ENCODE results near the gene TCF12.

TCF12 gene

DNA sequence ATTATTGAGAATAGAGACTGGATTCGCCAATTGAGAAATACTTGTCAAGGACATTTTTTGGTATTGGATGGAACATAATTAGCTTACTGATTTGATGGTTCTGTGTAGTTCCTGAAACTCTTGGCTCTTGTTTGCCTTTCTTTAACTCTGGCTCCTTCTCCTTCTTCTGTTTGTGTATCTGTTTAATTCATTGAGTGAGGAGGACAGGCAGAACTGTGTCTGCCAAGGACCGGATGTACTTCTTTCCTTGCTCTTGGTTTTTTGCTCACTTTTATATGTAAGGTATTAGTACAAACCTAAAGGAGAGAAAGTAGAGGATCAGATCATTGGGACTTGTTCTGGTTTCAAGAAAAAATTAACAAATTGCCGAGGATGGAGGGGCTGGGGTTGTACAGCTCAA is 48.9 kb downstream of the TCF12 start:
- no peak overlapping the region for H4K91ac ChIP-seq (ENCODE audit: low read depth, low read length, poor library complexity)
- no peak overlapping the region for H4K8ac ChIP-seq (ENCODE audit: low read depth, low read length)
- no peaks in the 10 kb centered on the region for H3K79me1 ChIP-seq (ENCODE audit: low read depth, low read length)
- H2BK120ac ChIP-seq (ENCODE audit: low read depth, low read length), result no peak overlapping the region
- no peak overlapping the region for H2AFZ ChIP-seq (ENCODE audit: low read length)
- no peak overlapping the region for H3K18ac ChIP-seq (ENCODE audit: low read length)
- H2BK5ac ChIP-seq (ENCODE audit: low read length), result no peak overlapping the region
- no peak overlapping the region for H3K9ac ChIP-seq (ENCODE audit: low read depth, low read length, poor library complexity)
- no peak overlapping the region for H3K23ac ChIP-seq (ENCODE audit: low read depth, low read length, poor library complexity)
- H3K36me3 ChIP-seq (replicated peaks in 1 of 2; ENCODE audit: control insufficient read depth in 2 of 2, insufficient read depth in 2 of 2, low read length in 2 of 2), result no peaks in the 10 kb centered on the region
- H2AK5ac ChIP-seq (ENCODE audit: low read depth, low read length), result no peak overlapping the region
- no peak overlapping the region for H3K4ac ChIP-seq (ENCODE audit: low read length)
- no peak overlapping the region for H3K14ac ChIP-seq (ENCODE audit: low read length)
- no peak overlapping the region for H3K4me3 ChIP-seq (ENCODE audit: low read length in 2 of 2)
- no peaks in the 10 kb centered on the region for H3K27me3 ChIP-seq (ENCODE audit: control insufficient read depth in 3 of 3, insufficient read depth in 3 of 3, low read depth in 1 of 3, low read length in 3 of 3)
- no CpG with 5 or more reads among the region's 3 CpGs for WGBS, 2 donors (ENCODE audit: extremely low coverage in 2 of 2, insufficient read length in 2 of 2, insufficient replicate concordance in 1 of 2)
- no peak overlapping the region for H2BK12ac ChIP-seq (ENCODE audit: low read length)
- H3K4me1 ChIP-seq (ENCODE audit: control insufficient read depth in 2 of 2, insufficient read depth in 1 of 2, low read depth in 1 of 2, low read length in 2 of 2), result peaks cover 10 to 14% of the 10 kb centered on the region in 2 donors
- H2BK15ac ChIP-seq (ENCODE audit: low read length), result no peak overlapping the region
- H3K27ac ChIP-seq (replicated peaks; ENCODE audit: low read length), result no peak overlapping the region
- no peak overlapping the region for H3K4me2 ChIP-seq (ENCODE audit: insufficient read depth, low read length, poor library complexity, severe bottlenecking)
- no peaks in the 10 kb centered on the region for H3K9me3 ChIP-seq (replicated peaks in 1 of 2; ENCODE audit: control insufficient read depth in 2 of 2, insufficient read depth in 1 of 2, low read depth in 1 of 2, low read length in 2 of 2)
- DNase-seq (ENCODE audit: low spot score), result no peak

DNA sequence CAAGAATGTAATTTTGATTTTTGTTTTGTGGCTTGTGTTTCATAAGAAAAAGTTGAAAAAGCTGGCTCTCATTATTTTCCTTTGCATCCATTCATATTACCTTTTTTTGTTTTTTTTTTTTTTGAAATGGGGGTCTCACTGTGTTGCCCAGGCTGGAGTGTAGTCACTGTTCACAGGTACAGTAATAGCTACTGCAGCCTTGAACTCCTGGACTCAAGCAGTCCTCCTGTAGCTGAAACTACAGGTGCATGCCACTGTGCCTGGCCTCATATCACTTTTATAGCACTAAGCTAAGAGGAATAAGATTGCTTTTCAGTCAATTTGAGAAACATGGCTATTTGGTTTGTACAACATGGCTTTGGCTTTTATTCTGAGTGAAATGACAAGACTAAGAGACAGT is 49.8 kb downstream of the TCF12 start:
- Histone ChIP-seq H2BK120ac (ENCODE audit: low read depth, low read length) (no peak overlapping the region), H3K4me1 (ENCODE audit: control insufficient read depth in 2 of 2, insufficient read depth in 1 of 2, low read depth in 1 of 2, low read length in 2 of 2) (peaks cover 7 to 14% of the 10 kb centered on the region in 2 donors), H3K9me3 (replicated peaks in 1 of 2; ENCODE audit: control insufficient read depth in 2 of 2, insufficient read depth in 1 of 2, low read depth in 1 of 2, low read length in 2 of 2) (no peaks in the 10 kb centered on the region), H3K27ac (replicated peaks; ENCODE audit: low read length) (no peak overlapping the region), H2AK5ac (ENCODE audit: low read depth, low read length) (no peak overlapping the region), H2BK12ac (ENCODE audit: low read length) (no peak overlapping the region), H3K14ac (ENCODE audit: low read length) (no peak overlapping the region), H3K18ac (ENCODE audit: low read length) (no peak overlapping the region), H3K79me1 (ENCODE audit: low read depth, low read length) (no peaks in the 10 kb centered on the region), H4K8ac (ENCODE audit: low read depth, low read length) (no peak overlapping the region), H3K27me3 (ENCODE audit: control insufficient read depth in 3 of 3, insufficient read depth in 3 of 3, low read depth in 1 of 3, low read length in 3 of 3) (no peaks in the 10 kb centered on the region), H2BK15ac (ENCODE audit: low read length) (no peak overlapping the region), H2BK5ac (ENCODE audit: low read length) (no peak overlapping the region), H3K4me2 (ENCODE audit: insufficient read depth, low read length, poor library complexity, severe bottlenecking) (no peak overlapping the region), H3K9ac (ENCODE audit: low read depth, low read length, poor library complexity) (no peak overlapping the region), H3K23ac (ENCODE audit: low read depth, low read length, poor library complexity) (no peak overlapping the region), H2AFZ (ENCODE audit: low read length) (no peak overlapping the region), H3K4ac (ENCODE audit: low read length) (no peak overlapping the region), H3K4me3 (ENCODE audit: low read length in 2 of 2) (no peak overlapping the region), H3K36me3 (replicated peaks in 1 of 2; ENCODE audit: control insufficient read depth in 2 of 2, insufficient read depth in 2 of 2, low read length in 2 of 2) (no peaks in the 10 kb centered on the region), H4K91ac (ENCODE audit: low read depth, low read length, poor library complexity) (no peak overlapping the region)
- DNase-seq (ENCODE audit: low spot score), result no peak

DNA sequence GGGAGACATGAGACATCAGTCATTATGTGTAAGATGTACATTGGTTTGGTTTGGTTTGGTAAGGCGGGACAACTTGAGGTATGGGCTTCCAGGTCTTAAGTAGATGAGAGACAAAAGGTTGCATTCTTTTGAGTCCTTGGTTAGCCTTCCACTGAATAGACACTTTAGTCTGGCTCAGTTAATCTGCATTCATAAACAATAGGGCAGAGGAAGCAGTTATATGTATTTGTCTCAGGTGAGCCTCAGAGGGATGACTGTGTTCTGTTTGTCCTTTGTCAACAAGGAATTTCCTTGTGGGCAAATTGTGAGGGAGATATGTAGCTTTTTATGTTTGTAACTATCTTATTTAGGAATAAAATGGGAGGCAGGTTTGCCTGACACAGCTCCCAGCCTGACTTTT is 50.4 kb downstream of the TCF12 start:
- Histone ChIP-seq H2AK5ac (ENCODE audit: low read depth, low read length) (no peak overlapping the region), H2BK120ac (ENCODE audit: low read depth, low read length) (no peak overlapping the region), H2BK5ac (ENCODE audit: low read length) (no peak overlapping the region), H2BK15ac (ENCODE audit: low read length) (no peak overlapping the region), H2AFZ (ENCODE audit: low read length) (no peak overlapping the region), H3K18ac (ENCODE audit: low read length) (no peak overlapping the region), H4K8ac (ENCODE audit: low read depth, low read length) (no peak overlapping the region), H3K4me2 (ENCODE audit: insufficient read depth, low read length, poor library complexity, severe bottlenecking) (no peak overlapping the region), H3K4me3 (ENCODE audit: low read length in 2 of 2) (no peak overlapping the region), H3K4ac (ENCODE audit: low read length) (no peak overlapping the region), H3K27ac (replicated peaks; ENCODE audit: low read length) (no peak overlapping the region), H3K9ac (ENCODE audit: low read depth, low read length, poor library complexity) (no peak overlapping the region), H3K79me1 (ENCODE audit: low read depth, low read length) (no peaks in the 10 kb centered on the region), H2BK12ac (ENCODE audit: low read length) (no peak overlapping the region), H3K36me3 (replicated peaks in 1 of 2; ENCODE audit: control insufficient read depth in 2 of 2, insufficient read depth in 2 of 2, low read length in 2 of 2) (no peaks in the 10 kb centered on the region), H4K91ac (ENCODE audit: low read depth, low read length, poor library complexity) (no peak overlapping the region), H3K14ac (ENCODE audit: low read length) (no peak overlapping the region), H3K4me1 (ENCODE audit: control insufficient read depth in 2 of 2, insufficient read depth in 1 of 2, low read depth in 1 of 2, low read length in 2 of 2) (peaks cover 2 to 11% of the 10 kb centered on the region in 2 donors), H3K27me3 (ENCODE audit: control insufficient read depth in 3 of 3, insufficient read depth in 3 of 3, low read depth in 1 of 3, low read length in 3 of 3) (no peaks in the 10 kb centered on the region), H3K9me3 (replicated peaks in 1 of 2; ENCODE audit: control insufficient read depth in 2 of 2, insufficient read depth in 1 of 2, low read depth in 1 of 2, low read length in 2 of 2) (no peaks in the 10 kb centered on the region), H3K23ac (ENCODE audit: low read depth, low read length, poor library complexity) (no peak overlapping the region)
- no CpG with 5 or more reads among the region's 1 CpG for WGBS, 2 donors (ENCODE audit: extremely low coverage in 2 of 2, insufficient read length in 2 of 2, insufficient replicate concordance in 1 of 2)
- DNase-seq (ENCODE audit: low spot score), result peak; percentile 31

DNA sequence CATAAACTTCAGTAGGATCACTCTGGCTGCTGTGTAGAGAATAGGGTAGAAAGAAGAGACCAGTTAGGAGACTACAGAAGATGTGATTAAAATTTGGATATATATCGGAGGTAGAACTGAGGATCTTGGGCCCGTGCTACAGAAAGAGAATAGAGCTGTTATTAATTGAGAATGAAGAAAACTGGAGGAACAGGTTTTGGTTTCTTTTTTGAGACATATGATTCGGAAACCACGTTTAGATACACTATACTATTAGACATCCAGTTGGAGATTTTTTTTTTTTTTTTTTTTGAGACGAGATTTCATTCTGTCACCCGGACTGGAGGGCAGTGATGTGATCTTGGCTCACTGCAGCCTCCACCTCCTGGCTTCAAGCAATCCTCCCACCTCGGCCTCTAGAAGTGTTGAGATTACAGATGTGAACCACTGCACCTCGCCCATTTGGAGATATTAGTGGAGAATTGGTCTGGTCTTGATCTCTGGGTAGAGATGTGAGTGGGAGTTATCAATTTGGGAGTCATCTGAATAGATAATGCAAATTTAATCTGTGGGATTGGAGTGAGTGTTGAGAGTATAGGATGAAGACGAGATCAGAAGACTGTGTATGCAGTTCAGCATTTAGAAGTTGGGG is 50.9 kb downstream of the TCF12 start:
- Histone ChIP-seq H2AFZ (ENCODE audit: low read length) (no peak overlapping the region), H3K14ac (ENCODE audit: low read length) (no peak overlapping the region), H4K91ac (ENCODE audit: low read depth, low read length, poor library complexity) (no peak overlapping the region), H3K4me2 (ENCODE audit: insufficient read depth, low read length, poor library complexity, severe bottlenecking) (no peak overlapping the region), H2BK15ac (ENCODE audit: low read length) (no peak overlapping the region), H3K4me1 (ENCODE audit: control insufficient read depth in 2 of 2, insufficient read depth in 1 of 2, low read depth in 1 of 2, low read length in 2 of 2) (peaks cover 0 to 10% of the 10 kb centered on the region in 2 donors), H2BK5ac (ENCODE audit: low read length) (no peak overlapping the region), H3K79me1 (ENCODE audit: low read depth, low read length) (no peaks in the 10 kb centered on the region), H3K23ac (ENCODE audit: low read depth, low read length, poor library complexity) (no peak overlapping the region), H3K4ac (ENCODE audit: low read length) (no peak overlapping the region), H3K9me3 (replicated peaks in 1 of 2; ENCODE audit: control insufficient read depth in 2 of 2, insufficient read depth in 1 of 2, low read depth in 1 of 2, low read length in 2 of 2) (no peaks in the 10 kb centered on the region), H4K8ac (ENCODE audit: low read depth, low read length) (no peak overlapping the region), H3K27ac (replicated peaks; ENCODE audit: low read length) (no peak overlapping the region), H3K36me3 (replicated peaks in 1 of 2; ENCODE audit: control insufficient read depth in 2 of 2, insufficient read depth in 2 of 2, low read length in 2 of 2) (no peaks in the 10 kb centered on the region), H3K27me3 (ENCODE audit: control insufficient read depth in 3 of 3, insufficient read depth in 3 of 3, low read depth in 1 of 3, low read length in 3 of 3) (no peaks in the 10 kb centered on the region), H2BK120ac (ENCODE audit: low read depth, low read length) (no peak overlapping the region), H2BK12ac (ENCODE audit: low read length) (no peak overlapping the region), H3K4me3 (ENCODE audit: low read length in 2 of 2) (no peak overlapping the region), H3K18ac (ENCODE audit: low read length) (no peak overlapping the region), H3K9ac (ENCODE audit: low read depth, low read length, poor library complexity) (no peak overlapping the region), H2AK5ac (ENCODE audit: low read depth, low read length) (no peak overlapping the region)
- 100% methylated on average over 1 of the region's 9 CpGs; no CpG with 5 or more reads in 1 of the 2 donors for WGBS, 2 donors (ENCODE audit: extremely low coverage in 2 of 2, insufficient read length in 2 of 2, insufficient replicate concordance in 1 of 2)
- DNase-seq (ENCODE audit: low spot score), result no peak

All from neuronal stem cell (in vitro differentiated cells).